Activated naive CD4-positive, alpha-beta T cell treated with anti-CD3 and anti-CD28 coated beads, Interleukin-2, amount 50 U/mL, for 72 hours (primary cell): Measurements from ENCODE around the gene RHD. TPM values are rescaled to one million over a fixed set of nuclear protein-coding genes. Genes with fewer than 3 reads are reported as not detected.
A peak's percentile ranks its signal among the peaks of the same experiment; 100 is the strongest.
"Not testable (repeated sequence)": the region's sequence is repeated elsewhere in the genome, so short reads cannot be mapped to it uniquely, and the experiment has no call there.

Experiments used
- ATAC-seq, 2 donors: fragments of 150-1000 bp; cut with Tn5 transposase; 2 replicates each; pipeline ENCODE4 v1.10.0; 2021; ENCODE audit warnings: mild to moderate bottlenecking in 2 of 2, moderate library complexity in 2 of 2
- DNase-seq, 2 donors: peaks; one replicate each; pipeline ENCODE4 v3.0.0; 2021 to 2022; ENCODE audit warnings: low spot score in 2 of 2
- H3K27ac Mint-ChIP-seq, 2 donors: one replicate each; pipeline ENCODE4 v1.8.0; 2022; ENCODE audit warnings: mild to moderate bottlenecking in 2 of 2, mixed read lengths in 2 of 2
- H3K36me3 Mint-ChIP-seq, 2 donors: one replicate each; pipeline ENCODE4 v1.8.0; 2022; ENCODE audit warnings: mixed read lengths in 2 of 2
- H3K9me3 Mint-ChIP-seq, 2 donors: one replicate each; pipeline ENCODE4 v1.8.0; 2022; ENCODE audit warnings: mixed read lengths in 2 of 2
- total RNA-seq, 2 donors: library from RNA; stranded (reverse); gene quantifications; one replicate each; pipeline ENCODE4 v1.2.3, GENCODE V29; 2022

Gene RHD
- total RNA-seq, 2 donors from 2014 or later: not detected

DNA sequence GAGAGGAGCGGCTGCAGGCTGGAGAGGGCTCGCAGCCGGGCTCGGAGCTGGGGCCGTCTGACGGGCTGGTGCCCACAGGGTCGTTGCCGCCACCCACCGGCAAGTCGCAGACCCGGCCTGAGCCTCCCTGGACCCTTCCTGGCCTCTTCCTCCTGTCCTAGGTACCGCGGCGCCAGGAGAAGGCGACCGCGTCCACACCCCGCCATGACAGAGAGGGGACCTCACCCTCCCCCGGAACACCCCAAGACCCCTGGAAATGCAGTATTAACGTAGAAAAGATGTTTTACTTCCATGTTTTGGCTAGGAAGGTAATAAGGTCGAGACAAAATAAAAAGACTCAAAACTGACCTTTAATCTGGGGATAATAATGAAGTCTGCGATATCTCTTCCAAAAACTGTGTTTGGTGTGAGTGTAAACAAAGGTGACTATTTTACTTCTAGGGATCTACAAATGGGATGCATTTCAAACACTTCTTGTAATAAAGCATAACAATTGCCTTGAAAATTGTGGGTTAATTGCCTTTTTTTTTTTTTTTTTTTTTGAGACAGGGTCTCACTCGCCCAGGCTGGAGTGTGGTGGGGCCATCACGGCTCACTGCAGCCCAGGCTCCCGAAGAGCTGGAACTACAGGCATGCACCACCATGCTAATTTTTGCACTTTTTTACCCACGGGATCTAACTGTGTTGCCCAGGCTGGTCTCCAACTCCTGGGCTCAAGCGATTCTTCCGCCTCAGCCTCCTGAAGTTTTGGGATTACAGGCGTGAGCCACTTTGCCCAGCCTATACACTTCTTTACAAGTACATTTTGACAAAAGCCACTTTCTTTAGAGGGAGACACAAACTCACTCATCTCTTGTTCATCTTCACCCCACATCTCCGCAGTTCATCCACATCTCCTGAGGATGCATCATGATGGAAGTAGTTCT is 24.2 kb upstream of the RHD start:
- H3K36me3 Mint-ChIP-seq: peaks cover 37 to 38% of the 10 kb centered on the region in 2 donors
- peak overlapping the region; percentile 72 to 100 for H3K27ac Mint-ChIP-seq
- no peaks in the 10 kb centered on the region for H3K9me3 Mint-ChIP-seq
- ATAC-seq: peak in 1 of 2 donors; percentile 40
- no peak for DNase-seq

DNA sequence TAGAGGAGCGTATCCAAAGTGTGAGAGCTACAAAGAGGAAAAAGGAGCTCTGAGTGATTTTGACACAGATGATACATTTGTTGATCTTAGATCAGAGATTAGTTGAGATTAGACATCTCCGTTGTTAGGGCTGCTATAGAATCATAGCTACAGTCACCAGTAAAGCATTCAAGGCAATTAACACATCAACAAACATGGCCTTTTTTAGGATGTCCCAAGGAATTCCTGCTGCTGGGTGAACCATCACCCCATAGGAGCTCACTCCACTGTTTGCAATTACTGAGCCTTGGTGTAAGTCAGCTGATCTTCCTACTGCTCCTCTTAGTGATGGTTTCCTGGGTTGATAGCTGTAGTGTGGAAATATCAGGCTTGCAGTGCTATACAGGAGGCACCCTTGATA is 18.4 kb upstream of the RHD start:
- ATAC-seq: no peak
- peak overlapping the region in 1 of 2 donors; percentile 65 for H3K27ac Mint-ChIP-seq
- H3K36me3 Mint-ChIP-seq: no peaks in the 10 kb centered on the region
- DNase-seq: no peak
- no peaks in the 10 kb centered on the region for H3K9me3 Mint-ChIP-seq

DNA sequence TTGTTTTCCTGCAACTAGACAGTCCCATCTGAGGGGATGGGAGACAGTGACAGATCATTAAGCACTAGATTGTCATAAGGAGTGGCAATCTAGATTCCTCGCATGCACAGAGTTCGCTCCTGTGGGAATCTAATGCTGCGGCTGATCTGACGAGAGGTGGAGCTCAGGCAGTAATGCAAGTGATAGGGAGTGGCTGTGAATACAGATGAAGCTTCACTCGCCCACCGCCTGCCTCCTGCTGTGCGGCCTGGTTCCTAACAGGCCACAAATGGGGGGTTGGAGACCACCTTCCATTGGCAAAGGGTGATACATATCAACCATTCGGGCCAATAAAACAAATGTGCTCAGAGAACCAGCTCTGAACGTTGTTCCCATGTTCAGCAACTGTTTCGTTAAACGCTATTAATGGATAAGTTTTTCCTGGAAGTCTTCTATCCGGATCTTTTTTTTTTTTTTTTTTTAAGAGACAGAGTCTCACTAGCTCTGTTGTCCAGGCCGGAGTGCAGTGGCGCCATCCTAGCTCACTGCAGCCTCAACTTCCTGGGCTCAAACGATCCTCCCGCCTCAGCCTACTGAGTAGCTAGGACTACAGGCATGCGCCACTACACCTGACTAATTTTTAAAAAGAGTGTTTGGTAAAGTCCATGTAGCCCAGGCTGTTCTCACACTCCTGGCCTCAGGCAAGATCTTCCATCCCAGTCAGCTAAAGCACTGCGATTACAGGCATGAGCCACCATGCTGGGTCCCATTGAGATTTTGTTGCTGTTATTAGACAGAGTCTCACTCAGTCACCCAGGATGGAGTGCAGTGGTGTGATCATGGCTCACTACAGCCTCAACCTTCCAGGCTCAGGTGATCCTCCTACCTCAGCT is 16.4 kb upstream of the RHD start:
- DNase-seq (no peak), ATAC-seq (no peak)
- Mint-ChIP-seq H3K36me3 (no peaks in the 10 kb centered on the region), H3K9me3 (no peaks in the 10 kb centered on the region), H3K27ac (no peak overlapping the region)

DNA sequence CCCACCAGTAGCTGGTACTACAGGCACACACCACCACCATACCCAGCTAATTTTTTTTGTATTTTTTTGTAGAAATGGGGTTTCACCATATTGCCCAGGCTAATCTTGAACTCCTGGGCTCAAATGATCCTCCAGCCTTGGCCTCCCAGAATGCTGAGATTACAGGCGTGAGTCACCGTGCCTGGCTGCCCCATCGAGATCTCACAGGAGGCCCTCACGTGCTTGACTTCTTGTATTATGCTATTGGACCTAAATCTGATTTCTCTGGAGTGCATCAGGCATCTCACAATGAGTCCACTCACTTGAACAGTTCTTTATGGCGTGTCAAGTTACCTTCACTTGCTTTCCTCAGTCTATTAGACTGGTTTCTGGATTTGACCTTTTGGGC is 15.7 kb upstream of the RHD start:
- H3K36me3 Mint-ChIP-seq: no peaks in the 10 kb centered on the region
- H3K27ac Mint-ChIP-seq: no peak overlapping the region
- DNase-seq (no peak), ATAC-seq (no peak)
- H3K9me3 Mint-ChIP-seq: no peaks in the 10 kb centered on the region

DNA sequence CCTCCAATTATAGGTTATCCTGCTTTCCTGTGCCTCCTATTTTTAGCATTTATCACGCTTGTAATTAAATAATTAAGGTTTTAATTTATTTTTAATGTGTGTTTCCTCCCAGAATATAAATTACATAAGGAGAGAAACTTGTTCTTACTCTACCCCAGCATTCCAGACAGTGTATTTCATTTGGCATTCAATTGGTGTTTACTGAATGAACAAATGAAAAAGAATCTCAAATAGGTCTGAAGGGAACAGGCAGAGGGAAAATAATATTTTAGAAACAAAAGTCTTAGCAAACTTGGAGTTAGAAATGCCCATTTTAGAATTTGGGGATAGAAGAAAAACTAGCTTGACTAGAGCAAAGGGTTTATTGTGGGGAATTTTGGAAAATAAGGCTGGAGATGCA is 15.1 kb upstream of the RHD start:
- DNase-seq (no peak), ATAC-seq (no peak)
- no peaks in the 10 kb centered on the region for H3K36me3 Mint-ChIP-seq
- H3K27ac Mint-ChIP-seq: no peak overlapping the region
- no peaks in the 10 kb centered on the region for H3K9me3 Mint-ChIP-seq

DNA sequence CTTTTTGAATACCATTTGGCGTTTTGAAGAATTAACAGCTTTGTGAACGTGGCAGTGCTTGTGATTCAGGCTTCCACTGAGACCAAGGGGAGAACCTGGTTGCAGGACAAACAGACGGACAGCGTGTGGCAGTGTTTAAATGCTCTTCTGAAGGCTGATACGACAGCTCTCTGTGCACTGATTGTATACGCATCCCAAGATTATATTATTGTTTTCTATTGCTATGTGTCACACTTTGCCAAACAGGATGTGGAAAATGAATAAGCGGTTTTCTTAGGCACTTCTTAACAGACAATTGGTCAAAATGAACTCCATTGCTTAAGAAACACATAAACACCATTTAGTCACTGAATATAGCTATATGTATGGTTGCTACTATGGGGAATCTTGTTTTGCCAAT is 12.5 kb upstream of the RHD start:
- DNase-seq, H3K36me3 Mint-ChIP-seq, H3K27ac Mint-ChIP-seq, H3K9me3 Mint-ChIP-seq: not testable (repeated sequence)
- peak; percentile 50 to 91 for ATAC-seq

DNA sequence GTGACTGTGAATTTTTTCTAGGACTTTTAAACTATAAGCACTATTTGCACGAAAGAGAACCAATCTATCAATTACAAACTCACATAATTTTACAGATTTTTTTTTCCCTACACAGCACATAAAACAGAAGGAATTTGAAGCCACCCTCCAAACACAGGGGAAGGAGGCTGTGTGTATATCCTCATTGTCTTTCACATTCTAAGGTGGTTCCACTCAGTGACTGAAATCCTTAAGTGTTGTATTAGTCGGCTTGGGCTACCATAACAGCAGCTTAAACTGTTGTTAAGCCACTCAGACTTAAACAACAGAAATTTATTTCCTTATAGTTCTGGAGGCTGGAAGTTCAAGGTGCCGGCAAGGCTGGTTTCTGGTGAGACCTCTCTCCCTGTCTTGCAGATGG is 12.0 kb upstream of the RHD start:
- not testable (repeated sequence) for H3K27ac Mint-ChIP-seq, DNase-seq, H3K36me3 Mint-ChIP-seq, H3K9me3 Mint-ChIP-seq, ATAC-seq

DNA sequence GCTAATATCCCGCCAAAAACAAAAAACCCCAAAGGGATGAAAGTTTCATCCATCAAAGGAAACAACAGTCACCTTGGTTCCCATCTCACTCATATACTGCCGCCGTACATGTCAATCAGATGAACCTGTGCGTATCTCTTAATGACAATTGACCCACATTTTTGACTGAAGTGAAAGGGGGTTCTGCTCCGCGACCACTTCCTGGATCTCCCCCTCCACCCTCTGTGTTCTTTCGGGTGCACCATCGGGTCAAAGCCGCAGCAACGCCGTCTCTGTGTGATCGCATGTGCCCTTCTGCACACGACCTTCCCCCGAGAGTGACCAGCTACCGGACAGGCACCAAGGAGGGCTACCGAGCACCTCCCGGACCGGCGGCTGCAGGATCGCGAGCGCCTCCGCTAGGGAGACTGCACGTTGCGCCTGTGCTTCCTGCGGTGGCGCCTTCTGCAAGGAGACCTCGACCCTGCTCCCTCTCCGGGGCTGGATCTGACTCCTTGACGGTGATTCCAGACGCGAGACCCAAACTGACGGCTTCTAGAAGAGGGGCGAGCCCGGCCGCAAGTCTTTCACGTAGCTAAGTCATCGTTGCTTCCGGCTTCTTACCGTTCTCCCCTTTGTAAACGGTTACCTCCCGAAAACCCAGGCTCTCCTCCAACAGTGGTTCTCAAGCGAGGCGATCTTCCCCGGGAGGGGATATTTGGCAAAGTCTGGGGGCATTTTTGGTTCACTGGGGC is 5.6 kb upstream of the RHD start:
- H3K36me3 Mint-ChIP-seq: not testable (repeated sequence)

DNA sequence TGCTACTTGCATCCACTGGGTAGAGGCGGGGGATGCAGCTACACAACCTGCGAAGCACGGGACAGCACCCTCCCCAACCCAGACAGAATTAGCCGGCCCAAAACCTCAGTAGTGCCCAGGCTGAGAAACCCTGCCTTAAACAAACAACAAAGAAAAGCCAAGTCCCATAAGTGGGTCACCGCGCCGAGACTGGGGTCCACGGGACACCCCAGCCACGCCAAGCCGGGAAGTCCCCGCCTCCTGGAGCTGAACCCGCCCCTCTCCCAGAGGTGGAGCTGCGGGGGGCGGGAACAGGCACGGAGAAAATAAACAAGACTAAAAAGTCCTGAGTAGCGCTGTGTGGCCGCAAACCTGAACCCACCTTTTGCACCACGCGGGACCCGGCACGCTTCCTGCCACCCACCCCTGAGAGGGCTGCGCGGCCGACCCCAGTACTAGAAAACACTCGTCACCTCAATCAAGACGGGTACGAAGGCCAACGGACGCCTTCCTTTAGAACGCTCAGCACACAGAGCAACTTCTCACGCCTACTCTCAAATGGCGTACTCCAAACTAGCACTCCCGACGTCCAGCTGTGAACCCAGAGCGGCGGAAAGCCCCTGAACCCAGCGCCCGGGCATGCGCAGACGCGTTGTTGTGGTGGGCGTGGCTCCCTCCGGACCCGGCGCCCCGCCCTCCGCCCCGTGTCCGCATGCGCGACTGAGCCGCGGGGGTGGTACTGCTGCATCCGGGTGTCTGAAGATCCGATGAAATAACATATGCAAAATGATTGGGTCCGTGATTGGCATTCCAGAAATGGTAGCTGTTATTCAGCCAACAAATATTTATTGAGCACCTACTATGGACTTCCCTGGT is 4.8 kb upstream of the RHD start:
- peak overlapping the region; percentile 91 to 92 for H3K27ac Mint-ChIP-seq
- ATAC-seq: peak; percentile 78 to 86
- not testable (repeated sequence) for H3K36me3 Mint-ChIP-seq

More for the DNA sequence above, 5.6 kb upstream of the RHD start:
- peak overlapping the region; percentile 66 to 81 for H3K27ac Mint-ChIP-seq
- peak; percentile 19 to 46 for ATAC-seq
- not testable (repeated sequence) for H3K9me3 Mint-ChIP-seq, DNase-seq

DNA sequence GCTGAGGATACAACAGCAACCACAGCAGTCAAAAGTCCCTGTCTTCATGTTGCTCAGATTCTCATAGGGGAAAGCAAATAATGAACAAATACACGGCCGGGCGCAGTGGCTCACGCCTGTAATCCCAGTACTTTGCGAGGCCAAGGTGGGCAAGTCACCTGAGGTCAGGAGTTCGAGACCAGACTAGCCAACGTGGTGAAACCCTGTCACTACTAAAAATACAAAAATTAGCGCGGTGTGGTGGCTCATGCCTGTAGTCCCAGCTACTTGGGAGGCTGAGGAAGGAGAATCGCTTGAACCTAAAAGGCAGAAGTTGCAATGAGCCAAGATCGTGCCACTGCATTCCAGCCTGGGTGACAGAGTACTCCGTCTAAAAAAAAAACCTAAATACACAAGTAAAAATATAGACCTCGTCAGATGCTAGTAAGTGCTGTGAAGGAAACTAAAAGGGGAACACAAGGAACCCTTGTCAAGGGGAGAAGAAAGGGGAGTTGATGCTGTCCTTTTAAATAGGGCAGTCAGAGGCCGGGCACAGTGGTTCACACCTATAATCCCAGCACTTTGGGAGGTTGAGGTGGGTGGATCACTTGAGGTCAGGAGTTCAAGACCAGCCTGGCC is 4.1 kb upstream of the RHD start:
- peak overlapping the region; percentile 91 to 92 for H3K27ac Mint-ChIP-seq
- not testable (repeated sequence) for H3K36me3 Mint-ChIP-seq, ATAC-seq, DNase-seq, H3K9me3 Mint-ChIP-seq

More for the DNA sequence above, 4.8 kb upstream of the RHD start:
- H3K9me3 Mint-ChIP-seq: not testable (repeated sequence)
- peak; percentile 94 to 95 for DNase-seq

DNA sequence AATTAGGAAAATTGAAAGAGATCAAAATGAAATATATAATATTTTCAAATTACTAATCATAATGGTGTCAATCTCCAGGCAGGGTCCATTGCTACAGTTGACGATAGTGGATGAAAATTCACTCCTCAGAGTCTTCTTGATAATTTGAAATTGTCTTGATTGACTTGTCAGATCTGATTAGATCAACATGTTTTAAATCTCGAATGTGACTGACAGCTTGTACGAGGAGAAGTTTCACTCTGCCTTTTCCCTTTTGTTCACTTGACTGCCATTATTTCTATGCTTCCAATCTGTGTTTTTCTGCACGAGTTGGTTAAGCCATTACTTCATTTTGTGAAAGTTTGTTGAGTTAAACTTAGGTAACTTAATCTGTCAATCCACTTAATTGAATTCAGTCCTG is 3.3 kb downstream of the RHD start:
- not testable (repeated sequence) for DNase-seq, H3K27ac Mint-ChIP-seq, H3K9me3 Mint-ChIP-seq, H3K36me3 Mint-ChIP-seq, ATAC-seq

DNA sequence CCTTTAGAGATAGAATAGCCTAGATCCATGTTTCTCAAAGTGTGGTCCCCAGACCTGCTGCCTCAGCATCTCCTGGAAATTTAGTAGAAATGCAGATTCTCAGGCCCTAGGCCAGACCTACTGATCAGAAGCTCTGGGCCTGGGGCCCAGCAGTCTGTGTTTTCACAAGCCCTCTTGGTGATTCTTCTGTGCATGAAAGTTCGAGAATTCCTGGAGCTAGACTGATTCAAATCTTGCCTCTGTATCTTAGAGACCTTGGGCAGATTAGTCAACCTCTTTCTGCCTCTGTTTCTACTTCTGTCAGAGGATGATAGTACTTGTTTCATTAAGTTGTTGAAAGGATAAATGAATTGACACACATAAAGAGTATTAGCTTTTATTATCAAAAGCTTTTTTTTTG is 5.0 kb downstream of the RHD start:
- not testable (repeated sequence) for ATAC-seq, H3K27ac Mint-ChIP-seq, H3K36me3 Mint-ChIP-seq, DNase-seq, H3K9me3 Mint-ChIP-seq

DNA sequence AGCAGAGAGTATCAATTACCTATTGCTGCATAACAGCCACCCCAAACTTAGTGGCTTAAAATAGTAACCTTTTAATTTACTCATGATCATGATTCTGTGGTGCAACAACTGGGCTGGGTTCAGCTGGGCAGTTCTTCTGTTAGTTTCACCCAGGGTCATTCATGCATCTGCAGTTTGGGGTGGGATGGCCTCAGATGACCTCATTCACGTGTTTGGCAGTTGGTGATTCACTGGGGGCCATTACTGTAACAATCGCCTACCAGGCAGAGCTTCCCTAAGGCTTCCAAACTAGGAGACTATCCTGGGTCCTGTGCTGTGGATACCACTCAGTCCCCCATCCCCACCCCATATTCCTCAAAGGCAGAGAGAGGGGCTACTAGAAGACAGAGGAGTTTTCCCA is 6.0 kb downstream of the RHD start:
- not testable (repeated sequence) for DNase-seq, H3K27ac Mint-ChIP-seq, H3K9me3 Mint-ChIP-seq, ATAC-seq, H3K36me3 Mint-ChIP-seq

DNA sequence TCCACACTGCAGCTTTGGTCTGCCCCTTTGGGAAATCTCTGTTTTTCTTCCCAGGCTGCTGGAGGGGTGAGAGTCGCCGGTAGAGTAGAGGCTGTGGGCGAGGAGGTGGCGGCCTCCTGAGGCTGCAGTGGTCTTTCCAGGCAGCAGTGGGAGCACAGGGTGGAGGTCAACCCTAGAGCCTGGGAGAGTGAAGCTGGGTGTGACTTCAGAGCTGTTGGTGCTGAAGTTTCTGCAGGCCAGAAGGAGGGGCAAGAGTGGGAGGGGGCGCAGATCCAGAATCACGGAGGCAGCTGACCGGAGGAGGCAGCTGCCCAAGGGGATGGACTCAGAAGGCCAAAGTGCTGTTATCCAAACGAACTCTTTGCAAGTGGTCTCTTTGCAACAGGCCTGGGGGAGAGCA is 6.5 kb downstream of the RHD start:
- DNase-seq, H3K9me3 Mint-ChIP-seq, H3K36me3 Mint-ChIP-seq, ATAC-seq, H3K27ac Mint-ChIP-seq: not testable (repeated sequence)

DNA sequence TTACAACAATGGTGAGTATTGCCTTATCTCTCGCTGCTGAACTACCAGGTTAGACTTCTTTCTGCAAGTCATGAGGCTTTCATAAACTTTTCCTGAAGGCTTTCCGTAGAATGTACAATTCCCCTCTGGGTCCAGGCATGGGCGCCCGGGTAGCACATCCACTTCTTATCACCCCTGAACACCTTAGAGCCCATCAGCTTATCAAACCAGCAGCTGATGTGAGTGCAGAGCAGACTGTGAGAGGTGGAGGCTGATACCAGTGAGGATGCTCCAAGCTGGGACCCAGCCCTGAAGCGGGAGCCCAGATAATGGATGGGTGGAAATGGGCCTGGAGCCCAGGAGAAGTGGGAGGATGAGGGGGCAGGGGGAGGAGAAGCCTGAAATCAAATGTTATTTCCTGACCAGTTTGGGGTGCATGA is 7.4 kb downstream of the RHD start:
- H3K36me3 Mint-ChIP-seq, H3K9me3 Mint-ChIP-seq, ATAC-seq, DNase-seq, H3K27ac Mint-ChIP-seq: not testable (repeated sequence)
